H1 (cell line): ENCODE measurements around the gene TPRN. TPM values are rescaled to one million over a fixed set of nuclear protein-coding genes. Genes with fewer than 3 reads are reported as not detected.

Source experiments
- CTCF ChIA-PET: fragments of 300-600 bp; sonication (Branson Sonifier 250); formaldehyde crosslinking; loops from one replicate; lab custom pipeline; 2021; ENCODE audit not compliant: partially characterized antibody; lab: Charles Lee
- POLR2A ChIA-PET: fragments of 300-600 bp; sonication (Branson Sonifier 250); formaldehyde crosslinking; loops from one replicate; lab custom pipeline; 2021; ENCODE audit warnings: inconsistent platforms; ENCODE audit not compliant: partially characterized antibody; lab: Charles Lee
- DNase-seq, 2 experiments: peaks; one replicate each; pipeline versions ENCODE4 v3.0.0 to v3.0.0-alpha.2; 2010 to 2022; ENCODE audit warnings: low spot score in 2 of 2, low read depth in 1 of 2, mixed read lengths in 1 of 2
- FAIRE-seq: peaks from 2 replicates; lab custom pipeline; 2011; peaks lifted over from hg19 to GRCh38; lab: Jason Lieb, UNC
- H2AFZ ChIP-seq: 2 replicates; pipeline ENCODE4 v1.8.1; 2012; ENCODE audit warnings: low read length, inconsistent platforms
- H2AK5ac ChIP-seq: 2 replicates; pipeline ENCODE4 v1.6.1; 2013; ENCODE audit warnings: low read depth, low read length
- H2BK120ac ChIP-seq: replicated peaks from 2 replicates; pipeline ENCODE3; 2013; ENCODE audit warnings: low read depth, low read length, inconsistent platforms
- H2BK12ac ChIP-seq: 2 replicates; pipeline ENCODE4 v1.6.1; 2013; ENCODE audit warnings: low read depth, low read length
- H2BK15ac ChIP-seq: 2 replicates; pipeline ENCODE4 v1.6.1; 2013; ENCODE audit warnings: low read length
- H2BK20ac ChIP-seq: 2 replicates; pipeline ENCODE4 v1.6.1; 2013; ENCODE audit warnings: low read length
- H2BK5ac ChIP-seq: 2 replicates; pipeline ENCODE4 v1.6.1; 2013; ENCODE audit warnings: low read depth, low read length
- H3K14ac ChIP-seq: 2 replicates; pipeline ENCODE4 v1.6.1; 2013; ENCODE audit warnings: inconsistent platforms; ENCODE audit not compliant: insufficient read length
- H3K18ac ChIP-seq: 2 replicates; pipeline ENCODE4 v1.6.1; 2013; ENCODE audit warnings: low read length; ENCODE audit errors: extremely low read depth
- H3K23ac ChIP-seq: 2 replicates; pipeline ENCODE4 v1.6.1; 2013; ENCODE audit warnings: inconsistent platforms; ENCODE audit not compliant: insufficient read length
- H3K23me2 ChIP-seq: 2 replicates; pipeline ENCODE4 v1.6.1; 2013; ENCODE audit warnings: low read depth, low read length
- H3K27ac ChIP-seq: 2 replicates; pipeline ENCODE4 v1.6.1; 2011; ENCODE audit warnings: low read depth, low read length, inconsistent platforms
- H3K27me3 ChIP-seq, 4 experiments: replicated peaks in 1 of 4; 1 replicate in 1 of 4; 2 replicates in 3 of 4; pipeline versions ENCODE4 v1.6.1 to v1.8.1; 2011 to 2013; ENCODE audit warnings: low read length in 3 of 4, mild to moderate bottlenecking in 3 of 4, inconsistent platforms in 2 of 4, mixed read lengths in 2 of 4, moderate library complexity in 1 of 4; ENCODE audit not compliant: control insufficient read depth in 3 of 4, insufficient read depth in 3 of 4; ENCODE audit errors: extremely low read depth in 1 of 4
- H3K36me3 ChIP-seq, 4 experiments: 2 replicates each; pipeline versions ENCODE4 v1.6.1 to v1.8.1; 2011 to 2013; ENCODE audit warnings: mild to moderate bottlenecking in 4 of 4, low read length in 3 of 4, moderate library complexity in 2 of 4, control low read depth in 1 of 4, inconsistent platforms in 1 of 4; ENCODE audit not compliant: insufficient read depth in 4 of 4, control insufficient read depth in 2 of 4
- H3K4ac ChIP-seq: replicated peaks from 2 replicates; pipeline ENCODE3; 2013; ENCODE audit warnings: low read length, low read depth, mixed read lengths, inconsistent platforms; ENCODE audit not compliant: insufficient read length
- H3K4me1 ChIP-seq, 4 experiments: replicated peaks in 1 of 4; 1 replicate in 1 of 4; 2 replicates in 3 of 4; pipeline versions ENCODE4 v1.6.1 to v1.8.1; 2011 to 2013; ENCODE audit warnings: low read length in 3 of 4, inconsistent platforms in 2 of 4, mixed read lengths in 1 of 4; ENCODE audit not compliant: insufficient read depth in 4 of 4, control insufficient read depth in 3 of 4
- H3K4me2 ChIP-seq, 2 experiments: 2 replicates each; pipeline versions ENCODE4 v1.6.1 to v1.8.1; 2011 to 2013; ENCODE audit warnings: low read depth in 2 of 2, low read length in 2 of 2, control low read depth in 1 of 2, inconsistent platforms in 1 of 2, mild to moderate bottlenecking in 1 of 2; ENCODE audit not compliant: insufficient read depth in 1 of 2
- H3K4me3 ChIP-seq, 4 experiments: fragments of 200-600, 300-600 bp in 1 of 4; sonication (generic), shearing (Covaris generic), sonication (Bioruptor Twin) in 1 of 4; 2 replicates each; pipeline versions ENCODE4 v1.5.1 to v1.8.1; 2011 to 2016; ENCODE audit warnings: low read length in 4 of 4, low read depth in 3 of 4, control low read depth in 2 of 4, inconsistent platforms in 2 of 4, mild to moderate bottlenecking in 2 of 4, mixed read lengths in 1 of 4, moderate library complexity in 1 of 4; ENCODE audit not compliant: insufficient read depth in 2 of 4; ENCODE audit errors: extremely low read depth in 1 of 4
- H3K56ac ChIP-seq: replicated peaks from 2 replicates; pipeline ENCODE3; 2013; ENCODE audit warnings: low read depth, mild to moderate bottlenecking, mixed read lengths, low read length, inconsistent platforms; ENCODE audit not compliant: insufficient read length
- H3K79me1 ChIP-seq: 2 replicates; pipeline ENCODE4 v1.6.1; 2013; ENCODE audit warnings: low read depth, low read length, control low read depth
- H3K79me2 ChIP-seq, 2 experiments: 2 replicates each; pipeline versions ENCODE4 v1.6.1 to v1.8.1; 2012 to 2013; ENCODE audit warnings: low read length in 2 of 2, mild to moderate bottlenecking in 2 of 2, inconsistent platforms in 1 of 2; ENCODE audit not compliant: insufficient read depth in 2 of 2, control insufficient read depth in 1 of 2
- H3K9ac ChIP-seq, 4 experiments: replicated peaks in 1 of 4; 1 replicate in 1 of 4; 2 replicates in 3 of 4; pipeline versions ENCODE4 v1.6.1 to v1.8.1; 2011 to 2013; ENCODE audit warnings: low read depth in 3 of 4, low read length in 3 of 4, control low read depth in 2 of 4, mild to moderate bottlenecking in 2 of 4, moderate library complexity in 2 of 4, inconsistent platforms in 1 of 4; ENCODE audit errors: extremely low read depth in 1 of 4
- H3K9me3 ChIP-seq, 2 experiments: 2 replicates each; pipeline versions ENCODE4 v1.6.1 to v1.8.1; 2012 to 2013; ENCODE audit warnings: mild to moderate bottlenecking in 2 of 2, moderate library complexity in 2 of 2, control low read depth in 1 of 2, inconsistent platforms in 1 of 2, low read depth in 1 of 2, low read length in 1 of 2, mixed read lengths in 1 of 2; ENCODE audit not compliant: insufficient read depth in 2 of 2
- H4K20me1 ChIP-seq, 2 experiments: replicated peaks in 1 of 2; 2 replicates each; pipeline versions ENCODE3 to v1.8.1; 2011 to 2013; ENCODE audit warnings: inconsistent platforms in 2 of 2, low read length in 2 of 2, mild to moderate bottlenecking in 1 of 2; ENCODE audit not compliant: insufficient read depth in 2 of 2, control insufficient read depth in 1 of 2
- H4K5ac ChIP-seq: 2 replicates; pipeline ENCODE4 v1.6.1; 2013; ENCODE audit warnings: low read length, low read depth, mixed read lengths, inconsistent platforms; ENCODE audit not compliant: insufficient read length
- H4K8ac ChIP-seq: 2 replicates; pipeline ENCODE4 v1.8.0; 2013; ENCODE audit warnings: mild to moderate bottlenecking, moderate library complexity, low read length, inconsistent platforms; ENCODE audit not compliant: insufficient read depth; ENCODE audit errors: extremely low read depth
- H4K91ac ChIP-seq: replicated peaks from 2 replicates; pipeline ENCODE3; 2013; ENCODE audit warnings: low read length, mixed read lengths, inconsistent platforms; ENCODE audit not compliant: insufficient read length
- CTBP2 ChIP-seq: IDR thresholded peaks from 2 replicates; pipeline ENCODE4 v1.7.0; 2011; ENCODE audit warnings: borderline replicate concordance, mild to moderate bottlenecking, moderate library complexity, mixed read lengths, low read length; ENCODE audit not compliant: insufficient read depth, insufficient read length
- E2F6 ChIP-seq: IDR thresholded peaks from 2 replicates; pipeline ENCODE4 v1.6.1; 2012; ENCODE audit warnings: inconsistent platforms
- EZH2 ChIP-seq: fragments of 200-600 bp; sonication (generic); IDR thresholded peaks from 2 replicates; pipeline ENCODE4 v1.7.1; 2012; ENCODE audit warnings: low read depth, mild to moderate bottlenecking, moderate library complexity, low read length, inconsistent platforms; ENCODE audit not compliant: severe bottlenecking
- GABPA ChIP-seq: IDR thresholded peaks from 2 replicates; pipeline ENCODE4 v1.6.1; 2011; ENCODE audit warnings: mild to moderate bottlenecking, low read length, moderate library complexity, borderline replicate concordance; ENCODE audit not compliant: insufficient read depth
- NRF1 ChIP-seq: IDR thresholded peaks from 2 replicates; pipeline ENCODE4 v1.6.1; 2011; ENCODE audit warnings: mild to moderate bottlenecking, low read depth, low read length, improper control_type of control experiment
- SP1 ChIP-seq: IDR thresholded peaks from 2 replicates; pipeline ENCODE4 v1.6.1; 2011; ENCODE audit warnings: low read depth, low read length
- SUZ12 ChIP-seq: fragments of 200-600 bp; sonication (generic); IDR thresholded peaks from 2 replicates; pipeline ENCODE4 v1.6.1; 2012; ENCODE audit warnings: mild to moderate bottlenecking, inconsistent platforms, low read length, moderate library complexity, mixed read lengths
- WGBS, 2 experiments: shearing (Covaris generic) in 1 of 2; methylation state at CpG; one replicate each; pipeline versions ENCODE4 v1.1.6 to v1.1.7; 2013 to 2015; ENCODE audit warnings: low lambda C conversion rate in 2 of 2, mixed read lengths in 2 of 2, inconsistent platforms in 1 of 2, low coverage in 1 of 2, missing lambda C conversion rate in 1 of 2; ENCODE audit not compliant: insufficient replicate concordance in 2 of 2, insufficient coverage in 1 of 2, insufficient read length in 1 of 2; ENCODE audit errors: extremely low coverage in 1 of 2, missing lambda C conversion rate in 1 of 2; 5-methylcytosine and 5-hydroxymethylcytosine counted together
- polyA plus RNA-seq, 7 experiments: library from polyadenylated mRNA; depleted of rRNA in 3 of 7; stranded (reverse) in 5 of 7; unstranded in 2 of 7; fragments of >200 nt in 5 of 7; fragments of 200-250 nt in 2 of 7; gene quantifications; 1 replicate in 5 of 7; 2 replicates in 1 of 7; 4 replicates in 1 of 7; pipeline versions ENCODE4 v1.2.1 to v1.2.3, GENCODE V29; 2011 to 2013; ENCODE audit warnings: missing spikeins in 2 of 7, mixed read lengths in 2 of 7
- total RNA-seq: library from RNA; stranded (reverse); fragmentation: NEBNext Ultra II Directional; extraction: Animal tissue kit (Norgen Biotek cat#: 25700); gene quantifications from 2 replicates; pipeline ENCODE4 v1.2.1, GENCODE V29; 2021

The TPRN gene
- total and polyA plus RNA-seq, 2 of the 8 experiments (the other 6 are each of a cell fraction or from before 2014, with no cell fraction given): 9.7 to 23.2 TPM

GRCh38 chr9:137167747-137168572, 32.6 kb downstream of the TPRN start:
- no peak overlapping the region for H2BK20ac ChIP-seq
- no peak overlapping the region for H2BK120ac ChIP-seq
- H2AFZ ChIP-seq: no peak overlapping the region
- H3K27me3 ChIP-seq: peaks cover 49 to 96% (median 80%) of the 10 kb centered on the region in 4 experiments
- H3K4me2 ChIP-seq: peak overlapping the region; percentile 68 to 96
- WGBS, 2 experiments: 7% methylated on average over 14 of the region's 57 CpGs; no CpG with 5 or more reads in 1 of the 2 experiments
- no peak overlapping the region for H3K4ac ChIP-seq
- H4K20me1 ChIP-seq: peaks cover 0 to 13% of the 10 kb centered on the region in 2 experiments
- H4K8ac ChIP-seq: peak overlapping the region; percentile 71; the same call in 1 of the 2 replicates
- H2BK12ac ChIP-seq: no peak overlapping the region
- no peak overlapping the region for H3K9ac ChIP-seq
- no peak overlapping the region for H2BK15ac ChIP-seq
- H3K36me3 ChIP-seq: no peaks in the 10 kb centered on the region; a peak in 1 of 8 replicates
- ChIA-PET CTCF (interaction anchor here (0.6 to 2.2 kb wide), 4 partner anchors 8 to 138 kb away, joined by 3 to 5 read pairs (median 4); a partner anchor contains a TSS), POLR2A (interaction anchor here (0.6 to 3.0 kb wide), 8 partner anchors 11 to 97 kb away, joined by 3 to 14 read pairs (median 5); partner anchors contain the start of gene TUBB4B)
- no peak overlapping the region for H3K14ac ChIP-seq
- no peak overlapping the region for H3K23ac ChIP-seq
- peaks cover 15% of the 10 kb centered on the region; the same call in 1 of the 2 replicates for H3K23me2 ChIP-seq
- H4K5ac ChIP-seq: no peak overlapping the region
- FAIRE-seq (no peak), DNase-seq (peak in 1 of 2 experiments; percentile 73)
- no peak overlapping the region; the same call in 1 of the 2 replicates for H3K18ac ChIP-seq
- H3K4me3 ChIP-seq: peak overlapping the region; percentile 12 to 65 (median 14); a peak in 6 of 8 replicates
- no peaks in the 10 kb centered on the region for H3K79me2 ChIP-seq
- no peaks in the 10 kb centered on the region; the same call in 1 of the 2 replicates for H3K79me1 ChIP-seq
- no peak overlapping the region for H3K27ac ChIP-seq
- H2AK5ac ChIP-seq: no peak overlapping the region
- no peak overlapping the region for H4K91ac ChIP-seq
- no peak overlapping the region for H3K56ac ChIP-seq
- no peak overlapping the region for H2BK5ac ChIP-seq
- no peaks in the 10 kb centered on the region for H3K9me3 ChIP-seq
- peaks cover 0 to 19% (median 14%) of the 10 kb centered on the region in 4 experiments; a peak in 6 of 7 replicates for H3K4me1 ChIP-seq
- TF ChIP-seq GABPA: 0 out of 2 replicates have a peak, but pooled peaks have one; percentile 49
- no peak for TF ChIP-seq SP1
- no peak for TF ChIP-seq SUZ12
- peak; percentile 12; the same call in 1 of the 2 replicates for TF ChIP-seq NRF1
- TF ChIP-seq E2F6: 0 out of 2 replicates have a peak, but pooled peaks have one; percentile 2
- no peak for TF ChIP-seq CTBP2
- peak; percentile 34 for TF ChIP-seq EZH2
